Liver (tissue), 9 donors: Measurements from ENCODE around the gene GNAT1. TPM values are rescaled to one million over a fixed set of nuclear protein-coding genes. Genes with fewer than 3 reads are reported as not detected.
A peak's percentile ranks its signal among the peaks of the same experiment; 100 is the strongest.

Experiments
- DNase-seq: peaks from one replicate; pipeline ENCODE4 v3.0.0-alpha.2; 2017; ENCODE audit warnings: low spot score
- H3K27ac ChIP-seq, 2 donors: one replicate each; pipeline ENCODE4 v1.7.0; 2013; ENCODE audit warnings: inconsistent platforms in 2 of 2, low read length in 2 of 2, control low read depth in 1 of 2, low read depth in 1 of 2, mild to moderate bottlenecking in 1 of 2
- H3K27me3 ChIP-seq, 4 donors: one replicate each; pipeline versions ENCODE4 v1.6.1 to v1.7.0; 2013; ENCODE audit warnings: low read length in 3 of 4, inconsistent platforms in 1 of 4, mild to moderate bottlenecking in 1 of 4, moderate library complexity in 1 of 4; ENCODE audit not compliant: control insufficient read depth in 4 of 4, insufficient read depth in 4 of 4
- H3K36me3 ChIP-seq, 4 donors: one replicate each; pipeline versions ENCODE4 v1.6.1 to v1.7.0; 2013; ENCODE audit warnings: low read length in 3 of 4, mild to moderate bottlenecking in 3 of 4, low read depth in 1 of 4, moderate library complexity in 1 of 4; ENCODE audit not compliant: control insufficient read depth in 4 of 4, insufficient read depth in 3 of 4
- H3K4me1 ChIP-seq, 4 donors: one replicate each; pipeline versions ENCODE4 v1.6.1 to v1.7.0; 2013; ENCODE audit warnings: low read length in 3 of 4, mild to moderate bottlenecking in 3 of 4, moderate library complexity in 1 of 4; ENCODE audit not compliant: control insufficient read depth in 4 of 4, insufficient read depth in 4 of 4
- H3K4me3 ChIP-seq, 3 donors: one replicate each; pipeline versions ENCODE4 v1.6.1 to v1.7.0; 2013; ENCODE audit warnings: low read length in 3 of 3, control low read depth in 1 of 3, low read depth in 1 of 3, mild to moderate bottlenecking in 1 of 3
- H3K9ac ChIP-seq, 2 donors: one replicate each; pipeline ENCODE4 v1.7.0; 2013; ENCODE audit warnings: low read length in 2 of 2, mild to moderate bottlenecking in 2 of 2, moderate library complexity in 2 of 2, control low read depth in 1 of 2, low read depth in 1 of 2
- H3K9me3 ChIP-seq, 4 donors: one replicate each; pipeline versions ENCODE4 v1.6.1 to v1.7.0; 2013; ENCODE audit warnings: low read length in 3 of 4; ENCODE audit not compliant: control insufficient read depth in 4 of 4
- EGR1 ChIP-seq, 2 donors: IDR thresholded peaks; 2 replicates each; pipeline ENCODE4 v1.6.1; 2016 to 2018; ENCODE audit warnings: antibody characterized with exemption in 2 of 2, low read depth in 2 of 2
- FOXA1 ChIP-seq: IDR thresholded peaks from 2 replicates; pipeline ENCODE4 v1.6.1; 2016; ENCODE audit warnings: antibody characterized with exemption
- FOXA2 ChIP-seq: IDR thresholded peaks from 2 replicates; pipeline ENCODE4 v1.6.1; 2016; ENCODE audit warnings: antibody characterized with exemption
- GABPA ChIP-seq, 2 donors: IDR thresholded peaks in 1 of 2; conservative IDR thresholded peaks in 1 of 2; 2 replicates each; pipeline ENCODE4 v1.6.1; 2016; ENCODE audit warnings: antibody characterized with exemption in 2 of 2, mild to moderate bottlenecking in 1 of 2, moderate library complexity in 1 of 2
- HNF4A ChIP-seq, 2 donors: conservative IDR thresholded peaks; 2 replicates each; pipeline ENCODE4 v1.6.1; 2016; ENCODE audit warnings: antibody characterized with exemption in 2 of 2, mild to moderate bottlenecking in 2 of 2
- HNF4G ChIP-seq: IDR thresholded peaks from 2 replicates; pipeline ENCODE4 v1.6.1; 2016; ENCODE audit warnings: antibody characterized with exemption
- JUND ChIP-seq, 2 donors: IDR thresholded peaks; 2 replicates each; pipeline ENCODE4 v1.6.1; 2016; ENCODE audit warnings: antibody characterized with exemption in 2 of 2
- NR2F2 ChIP-seq: IDR thresholded peaks from 2 replicates; pipeline ENCODE4 v1.6.1; 2016; ENCODE audit warnings: antibody characterized with exemption
- RAD21 ChIP-seq, 2 donors: IDR thresholded peaks; 2 replicates each; pipeline ENCODE4 v1.6.1; 2016; ENCODE audit warnings: antibody characterized with exemption in 2 of 2, mild to moderate bottlenecking in 2 of 2
- RXRA ChIP-seq, 2 donors: IDR thresholded peaks; 2 replicates each; pipeline ENCODE4 v1.6.1; 2017 to 2018; ENCODE audit warnings: antibody characterized with exemption in 2 of 2, mild to moderate bottlenecking in 1 of 2
- SP1 ChIP-seq: IDR thresholded peaks from 2 replicates; pipeline ENCODE4 v1.6.1; 2018; ENCODE audit warnings: antibody characterized with exemption, mild to moderate bottlenecking
- TAF1 ChIP-seq: conservative IDR thresholded peaks from 2 replicates; pipeline ENCODE4 v1.6.1; 2016; ENCODE audit warnings: antibody characterized with exemption, mild to moderate bottlenecking
- YY1 ChIP-seq: IDR thresholded peaks from 2 replicates; pipeline ENCODE4 v1.6.1; 2016; ENCODE audit warnings: antibody characterized with exemption, mild to moderate bottlenecking
- WGBS: extraction: QIAGEN DNeasy Blood & Tissue Kit; methylation state at CpG from one replicate; pipeline ENCODE4 v1.1.7; 2013; 5-methylcytosine and 5-hydroxymethylcytosine counted together
- polyA plus RNA-seq, 2 donors: library from polyadenylated mRNA; stranded (reverse) in 1 of 2; unstranded in 1 of 2; fragments of 200-250 nt in 1 of 2; fragments of >200 nt in 1 of 2; fragmentation: Nextera tagmentation in 1 of 2; extraction: Ambion mirVana in 1 of 2; gene quantifications; one replicate each; pipeline versions ENCODE4 v1.2.1 to v1.2.3, GENCODE V29; 2013 to 2015
- total RNA-seq, 2 donors: library from RNA; depleted of rRNA; stranded (reverse); fragments of >200 nt; gene quantifications; one replicate each; pipeline ENCODE4 v1.2.3, GENCODE V29; 2014
- TF ChIP-seq, protein P1 (sequence below): IDR thresholded peaks from 2 replicates; pipeline ENCODE4 v1.6.1; 2016; ENCODE audit warnings: antibody characterized with exemption
- TF ChIP-seq, protein P2 (sequence below): fragments of 150-350 bp; IDR thresholded peaks from 2 replicates; pipeline ENCODE4 v1.5.1; 2017; ENCODE audit warnings: improper control_type of control experiment, low read depth, low read length; ENCODE audit not compliant: missing input control
- TF ChIP-seq, protein P3 (sequence below): IDR thresholded peaks from 2 replicates; pipeline ENCODE4 v1.6.1; 2016; ENCODE audit warnings: antibody characterized with exemption
- TF ChIP-seq, protein P4 (sequence below): IDR thresholded peaks from 2 replicates; pipeline ENCODE4 v1.6.1; 2016; ENCODE audit warnings: antibody characterized with exemption, mild to moderate bottlenecking
- TF ChIP-seq, protein P5 (sequence below): IDR thresholded peaks from 2 replicates; pipeline ENCODE4 v1.6.1; 2016; ENCODE audit warnings: antibody characterized with exemption
- donor health status: healthy.
- donor health status: healthy.
- donor health status: healthy.
- donor health status: healthy.
- donor health status: healthy.

Gene GNAT1
- total and polyA plus RNA-seq, 4 donors: 0.08 TPM; not detected in 3

DNA sequence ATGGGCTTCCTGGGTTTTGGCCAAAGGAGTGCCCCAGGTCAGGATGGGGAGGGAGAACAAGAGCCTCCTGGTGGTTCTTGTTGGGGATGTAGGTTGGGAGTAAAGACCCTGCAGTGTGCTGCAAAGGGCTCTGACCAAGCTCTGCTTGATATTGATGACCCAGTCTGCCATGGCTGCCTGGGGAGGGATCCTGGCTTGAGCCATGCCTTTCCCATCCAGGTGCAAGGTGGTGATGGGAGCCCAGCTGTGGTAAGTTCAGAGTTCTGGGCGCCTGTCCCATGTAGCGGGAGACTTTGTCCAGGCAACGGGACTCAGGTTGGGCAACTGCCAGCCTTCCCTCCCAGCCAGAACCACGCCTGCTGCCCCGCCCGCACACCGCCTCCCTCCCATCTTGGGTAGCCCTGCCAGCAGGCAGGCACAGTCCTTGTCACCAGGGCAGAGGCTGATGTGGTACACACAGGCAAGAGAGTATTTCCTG is 47.2 kb downstream of the GNAT1 start:
- TF ChIP-seq NR2F2 (no peak), FOXA1 (peak; percentile 71), TAF1 (no peak), EGR1 (IDR thresholded peaks at IDR 0.05; ENCODE audit: low read depth in 2 of 2) (peak in 1 of 2 donors; percentile 69), RAD21 (IDR thresholded peaks at IDR 0.05) (peak; percentile 28 to 29), HNF4G (peak; percentile 47), FOXA2 (peak; percentile 42), JUND (IDR thresholded peaks at IDR 0.05) (peak in 1 of 2 donors; percentile 51), RXRA (IDR thresholded peaks at IDR 0.05) (peak; percentile 54 to 84), SP1 (peak; percentile 88), GABPA (IDR thresholded peaks at IDR 0.05 in 1 of 2, conservative IDR thresholded peaks at IDR 0.05 in 1 of 2) (peak in 1 of 2 donors; percentile 68), HNF4A (conservative IDR thresholded peaks at IDR 0.05) (peak; percentile 87 to 91), YY1 (peak; percentile 89)
- TF ChIP-seq, protein P1, sequence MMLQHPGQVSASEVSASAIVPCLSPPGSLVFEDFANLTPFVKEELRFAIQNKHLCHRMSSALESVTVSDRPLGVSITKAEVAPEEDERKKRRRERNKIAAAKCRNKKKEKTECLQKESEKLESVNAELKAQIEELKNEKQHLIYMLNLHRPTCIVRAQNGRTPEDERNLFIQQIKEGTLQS: no peak
- TF ChIP-seq, protein P2, sequence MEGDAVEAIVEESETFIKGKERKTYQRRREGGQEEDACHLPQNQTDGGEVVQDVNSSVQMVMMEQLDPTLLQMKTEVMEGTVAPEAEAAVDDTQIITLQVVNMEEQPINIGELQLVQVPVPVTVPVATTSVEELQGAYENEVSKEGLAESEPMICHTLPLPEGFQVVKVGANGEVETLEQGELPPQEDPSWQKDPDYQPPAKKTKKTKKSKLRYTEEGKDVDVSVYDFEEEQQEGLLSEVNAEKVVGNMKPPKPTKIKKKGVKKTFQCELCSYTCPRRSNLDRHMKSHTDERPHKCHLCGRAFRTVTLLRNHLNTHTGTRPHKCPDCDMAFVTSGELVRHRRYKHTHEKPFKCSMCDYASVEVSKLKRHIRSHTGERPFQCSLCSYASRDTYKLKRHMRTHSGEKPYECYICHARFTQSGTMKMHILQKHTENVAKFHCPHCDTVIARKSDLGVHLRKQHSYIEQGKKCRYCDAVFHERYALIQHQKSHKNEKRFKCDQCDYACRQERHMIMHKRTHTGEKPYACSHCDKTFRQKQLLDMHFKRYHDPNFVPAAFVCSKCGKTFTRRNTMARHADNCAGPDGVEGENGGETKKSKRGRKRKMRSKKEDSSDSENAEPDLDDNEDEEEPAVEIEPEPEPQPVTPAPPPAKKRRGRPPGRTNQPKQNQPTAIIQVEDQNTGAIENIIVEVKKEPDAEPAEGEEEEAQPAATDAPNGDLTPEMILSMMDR: peak; percentile 9
- TF ChIP-seq, protein P3, sequence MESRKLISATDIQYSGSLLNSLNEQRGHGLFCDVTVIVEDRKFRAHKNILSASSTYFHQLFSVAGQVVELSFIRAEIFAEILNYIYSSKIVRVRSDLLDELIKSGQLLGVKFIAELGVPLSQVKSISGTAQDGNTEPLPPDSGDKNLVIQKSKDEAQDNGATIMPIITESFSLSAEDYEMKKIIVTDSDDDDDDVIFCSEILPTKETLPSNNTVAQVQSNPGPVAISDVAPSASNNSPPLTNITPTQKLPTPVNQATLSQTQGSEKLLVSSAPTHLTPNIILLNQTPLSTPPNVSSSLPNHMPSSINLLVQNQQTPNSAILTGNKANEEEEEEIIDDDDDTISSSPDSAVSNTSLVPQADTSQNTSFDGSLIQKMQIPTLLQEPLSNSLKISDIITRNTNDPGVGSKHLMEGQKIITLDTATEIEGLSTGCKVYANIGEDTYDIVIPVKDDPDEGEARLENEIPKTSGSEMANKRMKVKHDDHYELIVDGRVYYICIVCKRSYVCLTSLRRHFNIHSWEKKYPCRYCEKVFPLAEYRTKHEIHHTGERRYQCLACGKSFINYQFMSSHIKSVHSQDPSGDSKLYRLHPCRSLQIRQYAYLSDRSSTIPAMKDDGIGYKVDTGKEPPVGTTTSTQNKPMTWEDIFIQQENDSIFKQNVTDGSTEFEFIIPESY: peak; percentile 54
- TF ChIP-seq, protein P4, sequence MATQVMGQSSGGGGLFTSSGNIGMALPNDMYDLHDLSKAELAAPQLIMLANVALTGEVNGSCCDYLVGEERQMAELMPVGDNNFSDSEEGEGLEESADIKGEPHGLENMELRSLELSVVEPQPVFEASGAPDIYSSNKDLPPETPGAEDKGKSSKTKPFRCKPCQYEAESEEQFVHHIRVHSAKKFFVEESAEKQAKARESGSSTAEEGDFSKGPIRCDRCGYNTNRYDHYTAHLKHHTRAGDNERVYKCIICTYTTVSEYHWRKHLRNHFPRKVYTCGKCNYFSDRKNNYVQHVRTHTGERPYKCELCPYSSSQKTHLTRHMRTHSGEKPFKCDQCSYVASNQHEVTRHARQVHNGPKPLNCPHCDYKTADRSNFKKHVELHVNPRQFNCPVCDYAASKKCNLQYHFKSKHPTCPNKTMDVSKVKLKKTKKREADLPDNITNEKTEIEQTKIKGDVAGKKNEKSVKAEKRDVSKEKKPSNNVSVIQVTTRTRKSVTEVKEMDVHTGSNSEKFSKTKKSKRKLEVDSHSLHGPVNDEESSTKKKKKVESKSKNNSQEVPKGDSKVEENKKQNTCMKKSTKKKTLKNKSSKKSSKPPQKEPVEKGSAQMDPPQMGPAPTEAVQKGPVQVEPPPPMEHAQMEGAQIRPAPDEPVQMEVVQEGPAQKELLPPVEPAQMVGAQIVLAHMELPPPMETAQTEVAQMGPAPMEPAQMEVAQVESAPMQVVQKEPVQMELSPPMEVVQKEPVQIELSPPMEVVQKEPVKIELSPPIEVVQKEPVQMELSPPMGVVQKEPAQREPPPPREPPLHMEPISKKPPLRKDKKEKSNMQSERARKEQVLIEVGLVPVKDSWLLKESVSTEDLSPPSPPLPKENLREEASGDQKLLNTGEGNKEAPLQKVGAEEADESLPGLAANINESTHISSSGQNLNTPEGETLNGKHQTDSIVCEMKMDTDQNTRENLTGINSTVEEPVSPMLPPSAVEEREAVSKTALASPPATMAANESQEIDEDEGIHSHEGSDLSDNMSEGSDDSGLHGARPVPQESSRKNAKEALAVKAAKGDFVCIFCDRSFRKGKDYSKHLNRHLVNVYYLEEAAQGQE: peak; percentile 70
- TF ChIP-seq, protein P5, sequence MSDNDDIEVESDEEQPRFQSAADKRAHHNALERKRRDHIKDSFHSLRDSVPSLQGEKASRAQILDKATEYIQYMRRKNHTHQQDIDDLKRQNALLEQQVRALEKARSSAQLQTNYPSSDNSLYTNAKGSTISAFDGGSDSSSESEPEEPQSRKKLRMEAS: peak; percentile 84

More for the DNA sequence above, 47.2 kb downstream of the GNAT1 start:
- Histone ChIP-seq H3K27me3 (no peaks in the 10 kb centered on the region), H3K4me1 (peaks cover 18 to 68% (median 50%) of the 10 kb centered on the region in 4 donors), H3K4me3 (peak overlapping the region in 2 of 3 donors; percentile 80 to 83), H3K27ac (peak overlapping the region; percentile 89 to 91), H3K36me3 (no peaks in the 10 kb centered on the region), H3K9ac (peak overlapping the region; percentile 4 to 59), H3K9me3 (no peaks in the 10 kb centered on the region)
- 8% methylated on average over 7 of the region's 7 CpGs for WGBS
- peak; percentile 76 for DNase-seq
